ENCODE measurements around the gene ANKK1.

GRCh38 chr11:113435190-113435968, 47.8 kb downstream of the ANKK1 start:
- TF ChIP-seq ZNF473 (tag by site-specific recombination; IDR thresholded peaks at IDR 0.05) (no peak), ZNF274 (IDR thresholded peaks at IDR 0.05; ENCODE audit: low read length) (no peak), ZNF274 (tag by site-specific recombination; IDR thresholded peaks at IDR 0.05; ENCODE audit: borderline replicate concordance) (no peak)

Measured in HEK293 (cell line).